SU-DHL-6 (cell line): ENCODE measurements around the gene C19orf44.
A peak's percentile ranks its signal among the peaks of the same experiment; 100 is the strongest.

Experiments used
- H2AFZ ChIP-seq: fragments of 200-600 bp; sonication (generic); 2 replicates; pipeline ENCODE4 v1.6.1; 2014; ENCODE audit warnings: low read depth, mild to moderate bottlenecking, moderate library complexity, mixed read lengths, antibody characterized with exemption, low read length; ENCODE audit not compliant: severe bottlenecking
- H3F3A ChIP-seq: fragments of 200-600 bp; shearing (Covaris generic); 2 replicates; pipeline ENCODE4 v1.6.0; 2016; ENCODE audit warnings: antibody characterized with exemption, mild to moderate bottlenecking; ENCODE audit not compliant: insufficient read depth
- H3K27ac ChIP-seq: fragments of 200-600 bp; sonication (generic); 2 replicates; pipeline ENCODE4 v1.5.1; 2016; ENCODE audit warnings: low read depth, mild to moderate bottlenecking, low read length, moderate library complexity, mixed read lengths
- H3K27me3 ChIP-seq: fragments of 200-600 bp; sonication (generic), shearing (Covaris generic); 2 replicates; pipeline ENCODE4 v1.6.0; 2014; ENCODE audit warnings: mild to moderate bottlenecking, low read length
- H3K36me3 ChIP-seq: fragments of 200-600 bp; sonication (generic); 2 replicates; pipeline ENCODE4 v1.6.1; 2014; ENCODE audit warnings: mild to moderate bottlenecking, low read length, mixed read lengths
- H3K4me2 ChIP-seq: fragments of 300-600, 200-600 bp; shearing (Covaris generic), sonication (generic); 2 replicates; pipeline ENCODE4 v1.6.0; 2014; ENCODE audit warnings: low read length, low read depth, mild to moderate bottlenecking; ENCODE audit not compliant: poor library complexity, severe bottlenecking
- H3K4me3 ChIP-seq: fragments of 200-600 bp; sonication (generic); 2 replicates; pipeline ENCODE4 v1.5.1; 2014; ENCODE audit warnings: antibody characterized with exemption, low read length, mild to moderate bottlenecking, mixed read lengths; ENCODE audit not compliant: insufficient read depth, poor library complexity, severe bottlenecking
- H3K79me2 ChIP-seq: fragments of 200-600 bp; sonication (generic); 2 replicates; pipeline ENCODE4 v1.6.1; 2014; ENCODE audit warnings: mild to moderate bottlenecking, low read length, moderate library complexity; ENCODE audit not compliant: insufficient read depth
- H3K9ac ChIP-seq: fragments of 200-600 bp; sonication (generic); 2 replicates; pipeline ENCODE4 v1.7.0; 2014; ENCODE audit warnings: mild to moderate bottlenecking, low read length
- H3K9me2 ChIP-seq: fragments of 200-600 bp; sonication (generic); replicated peaks from 2 replicates; pipeline ENCODE4 v1.6.1; 2014; ENCODE audit warnings: low read length; ENCODE audit not compliant: insufficient read depth
- H3K9me3 ChIP-seq: fragments of 200-600 bp; sonication (generic); 2 replicates; pipeline ENCODE4 v1.6.1; 2014; ENCODE audit warnings: low read length, mixed read lengths; ENCODE audit not compliant: insufficient read depth
- H4K20me1 ChIP-seq: fragments of 200-600 bp; sonication (generic); 2 replicates; pipeline ENCODE4 v1.6.1; 2014; ENCODE audit warnings: low read depth, mild to moderate bottlenecking, antibody characterized with exemption, low read length, moderate library complexity, mixed read lengths
- EZH2phosphoT487 ChIP-seq: fragments of 200-600 bp; sonication (generic), shearing (Covaris generic); conservative IDR thresholded peaks from 2 replicates; pipeline ENCODE4 v1.6.1; 2018; ENCODE audit warnings: mild to moderate bottlenecking, antibody characterized with exemption, low read length, moderate library complexity, mixed read lengths
- TF ChIP-seq, protein P1 (sequence below): fragments of 200-600 bp; sonication (generic); IDR thresholded peaks from one replicate; pipeline ENCODE4 v1.5.1; 2017; ENCODE audit warnings: antibody characterized with exemption, mild to moderate bottlenecking, low read length, moderate library complexity; ENCODE audit not compliant: insufficient read depth, poor library complexity, severe bottlenecking

C19orf44 gene

DNA sequence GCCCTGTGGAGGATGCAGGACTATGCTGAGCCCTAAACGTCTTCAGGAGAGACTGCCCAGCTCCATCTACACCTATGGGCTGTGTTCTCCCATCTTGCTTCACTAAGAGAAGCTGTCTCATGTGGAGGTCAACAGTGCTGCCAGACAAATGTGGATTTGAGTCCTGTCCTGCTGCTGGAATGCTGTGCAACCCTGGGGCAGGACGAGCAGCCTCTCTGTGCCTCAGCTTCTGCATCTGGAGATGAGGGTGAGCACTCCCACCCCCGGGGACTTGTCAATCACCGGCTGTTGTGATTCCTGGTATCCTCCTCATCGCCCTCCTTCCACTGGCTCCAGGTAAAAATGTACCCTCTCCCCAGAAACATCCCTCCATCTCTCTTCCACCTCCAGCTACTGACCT is 40.7 kb upstream of the C19orf44 start:
- TF ChIP-seq, protein P1, sequence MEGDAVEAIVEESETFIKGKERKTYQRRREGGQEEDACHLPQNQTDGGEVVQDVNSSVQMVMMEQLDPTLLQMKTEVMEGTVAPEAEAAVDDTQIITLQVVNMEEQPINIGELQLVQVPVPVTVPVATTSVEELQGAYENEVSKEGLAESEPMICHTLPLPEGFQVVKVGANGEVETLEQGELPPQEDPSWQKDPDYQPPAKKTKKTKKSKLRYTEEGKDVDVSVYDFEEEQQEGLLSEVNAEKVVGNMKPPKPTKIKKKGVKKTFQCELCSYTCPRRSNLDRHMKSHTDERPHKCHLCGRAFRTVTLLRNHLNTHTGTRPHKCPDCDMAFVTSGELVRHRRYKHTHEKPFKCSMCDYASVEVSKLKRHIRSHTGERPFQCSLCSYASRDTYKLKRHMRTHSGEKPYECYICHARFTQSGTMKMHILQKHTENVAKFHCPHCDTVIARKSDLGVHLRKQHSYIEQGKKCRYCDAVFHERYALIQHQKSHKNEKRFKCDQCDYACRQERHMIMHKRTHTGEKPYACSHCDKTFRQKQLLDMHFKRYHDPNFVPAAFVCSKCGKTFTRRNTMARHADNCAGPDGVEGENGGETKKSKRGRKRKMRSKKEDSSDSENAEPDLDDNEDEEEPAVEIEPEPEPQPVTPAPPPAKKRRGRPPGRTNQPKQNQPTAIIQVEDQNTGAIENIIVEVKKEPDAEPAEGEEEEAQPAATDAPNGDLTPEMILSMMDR: no peak
- TF ChIP-seq EZH2phosphoT487: no peak

DNA sequence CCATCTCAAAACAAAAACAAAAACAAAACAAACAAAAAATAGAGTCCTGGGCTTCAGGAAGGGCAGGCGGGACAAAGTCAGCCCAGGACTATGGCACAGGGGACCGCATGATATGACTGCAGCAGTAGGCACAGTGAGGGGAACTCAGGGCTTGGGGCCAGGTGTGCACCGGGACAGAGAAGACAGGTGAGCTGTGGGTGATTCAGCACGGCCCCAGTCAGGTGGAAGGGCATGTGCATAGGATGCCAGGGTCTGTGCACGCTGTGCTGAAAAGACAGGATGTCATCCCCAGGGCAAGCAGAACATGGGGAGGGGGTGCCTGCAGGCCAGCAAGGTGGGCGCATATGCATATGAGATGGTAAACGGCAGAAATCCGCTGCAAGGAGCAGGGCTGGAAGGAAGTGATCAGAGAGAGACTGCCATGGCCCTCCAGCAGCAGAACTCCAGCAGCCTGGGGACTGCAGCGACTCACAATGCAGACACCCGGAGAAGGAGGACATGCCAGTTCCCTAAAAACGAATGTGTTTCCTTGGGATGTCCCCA is 39.5 kb upstream of the C19orf44 start:
- H3K4me2 ChIP-seq: peak overlapping the region; percentile 74
- peaks cover 23% of the 10 kb centered on the region for H3F3A ChIP-seq
- H3K27me3 ChIP-seq: no peaks in the 10 kb centered on the region
- TF ChIP-seq, protein P1: no peak
- TF ChIP-seq EZH2phosphoT487: no peak
- no peaks in the 10 kb centered on the region for H3K9me2 ChIP-seq
- no peaks in the 10 kb centered on the region for H3K9me3 ChIP-seq
- H4K20me1 ChIP-seq: no peaks in the 10 kb centered on the region
- no peak overlapping the region for H2AFZ ChIP-seq
- peak overlapping the region; percentile 75 for H3K27ac ChIP-seq
- peak overlapping the region; percentile 51 for H3K9ac ChIP-seq
- no peaks in the 10 kb centered on the region for H3K36me3 ChIP-seq
- H3K79me2 ChIP-seq: peaks cover 100% of the 10 kb centered on the region
- H3K4me3 ChIP-seq: no peak overlapping the region

More for the DNA sequence above, 40.7 kb upstream of the C19orf44 start:
- H3K36me3 ChIP-seq: no peaks in the 10 kb centered on the region
- no peaks in the 10 kb centered on the region for H3K9me3 ChIP-seq
- H3K4me2 ChIP-seq: no peak overlapping the region
- H3K27me3 ChIP-seq: no peaks in the 10 kb centered on the region
- no peak overlapping the region for H2AFZ ChIP-seq
- H3K9me2 ChIP-seq: no peaks in the 10 kb centered on the region
- H3K27ac ChIP-seq: peak overlapping the region; percentile 60
- H3K4me3 ChIP-seq: no peak overlapping the region
- peaks cover 25% of the 10 kb centered on the region for H3F3A ChIP-seq
- H3K9ac ChIP-seq: no peak overlapping the region
- no peaks in the 10 kb centered on the region for H4K20me1 ChIP-seq
- peaks cover 99% of the 10 kb centered on the region for H3K79me2 ChIP-seq

DNA sequence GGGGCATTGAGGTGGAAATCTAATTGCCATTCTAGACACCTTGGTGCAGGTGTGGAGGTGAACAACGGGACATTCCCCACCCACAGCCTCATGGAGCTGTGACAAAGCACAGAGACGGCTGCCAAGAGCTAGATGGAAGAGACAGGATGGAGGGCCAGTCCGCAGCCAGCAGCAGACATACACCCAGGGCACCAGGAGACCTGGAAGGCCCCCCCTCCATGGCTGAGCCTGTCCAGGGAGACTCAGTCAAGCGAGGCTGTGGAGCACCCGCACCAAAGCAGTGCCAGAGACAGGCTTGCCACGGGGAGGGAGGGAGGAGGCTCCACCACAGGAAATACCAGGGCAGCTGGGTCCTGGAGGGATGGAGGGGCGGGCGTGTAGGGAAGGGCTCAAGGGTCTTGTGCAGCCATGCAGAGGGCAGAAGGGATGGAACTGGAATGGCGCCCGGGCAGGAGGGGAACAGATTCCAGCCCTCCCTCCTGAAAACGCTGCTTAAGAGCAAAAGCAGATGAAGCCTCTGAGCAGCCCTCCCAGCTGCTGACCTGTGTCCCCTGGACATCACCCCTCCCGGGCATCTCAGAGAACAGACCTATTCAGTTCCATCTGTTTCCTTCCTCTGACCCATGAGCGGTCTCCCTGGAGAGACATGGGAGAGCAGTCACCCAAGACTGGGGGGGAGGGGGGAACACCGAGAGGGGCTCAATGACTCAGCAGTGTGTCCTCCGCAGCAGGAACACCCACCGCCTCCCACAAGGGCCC is 38.8 kb upstream of the C19orf44 start:
- H4K20me1 ChIP-seq: no peaks in the 10 kb centered on the region
- H3K9ac ChIP-seq: peak overlapping the region; percentile 51
- peak overlapping the region; percentile 75 for H3K27ac ChIP-seq

More for the DNA sequence above, 38.8 kb upstream of the C19orf44 start:
- Histone ChIP-seq H3F3A (peaks cover 23% of the 10 kb centered on the region), H3K36me3 (no peaks in the 10 kb centered on the region), H3K9me2 (no peaks in the 10 kb centered on the region), H3K9me3 (no peaks in the 10 kb centered on the region), H3K4me2 (peak overlapping the region; percentile 74), H3K27me3 (no peaks in the 10 kb centered on the region), H3K4me3 (peak overlapping the region; percentile 9), H2AFZ (no peak overlapping the region), H3K79me2 (peaks cover 100% of the 10 kb centered on the region)
- no peak for TF ChIP-seq EZH2phosphoT487
- TF ChIP-seq, protein P1: no peak
